Activated CD8-positive, alpha-beta T cell treated with anti-CD3 and anti-CD28 coated beads for 36 hours (primary cell): ENCODE results near the gene CRYGB. TPM values are rescaled to one million over a fixed set of nuclear protein-coding genes. Genes with fewer than 3 reads are reported as not detected.

Experiments used
- ATAC-seq: fragments of 200-7000 bp; cut with Tn5 transposase; one replicate; pipeline ENCODE4 v1.10.0; 2021; ENCODE audit warnings: mild to moderate bottlenecking, moderate library complexity
- CTCF ChIA-PET: fragments of 350-600 bp; sonication (Branson Sonifier 250); formaldehyde crosslinking; loops from one replicate; lab custom pipeline; 2021; ENCODE audit warnings: antibody characterized with exemption; lab: Charles Lee
- POLR2A ChIA-PET: fragments of 350-600 bp; sonication (Branson Sonifier 250); formaldehyde crosslinking; loops from one replicate; lab custom pipeline; 2021; ENCODE audit warnings: antibody characterized with exemption; lab: Charles Lee
- DNase-seq: peaks from one replicate; pipeline ENCODE4 v3.0.0-alpha.2; 2020
- H3K27ac Mint-ChIP-seq: one replicate; pipeline ENCODE4 v1.8.0; 2021; ENCODE audit warnings: mild to moderate bottlenecking, mixed read lengths
- H3K27me3 Mint-ChIP-seq: one replicate; pipeline ENCODE4 v1.8.0; 2021; ENCODE audit warnings: mixed read lengths
- H3K36me3 Mint-ChIP-seq: one replicate; pipeline ENCODE4 v1.8.0; 2021; ENCODE audit warnings: low read depth, mixed read lengths
- H3K4me1 Mint-ChIP-seq: one replicate; pipeline ENCODE4 v1.8.0; 2021; ENCODE audit warnings: low read depth, mixed read lengths
- H3K4me3 Mint-ChIP-seq: one replicate; pipeline ENCODE4 v1.8.0; 2021; ENCODE audit warnings: mild to moderate bottlenecking, moderate library complexity, mixed read lengths
- H3K9me3 Mint-ChIP-seq: one replicate; pipeline ENCODE4 v1.8.0; 2021; ENCODE audit warnings: mixed read lengths
- CTCF ChIP-seq: fragments of 200-600 bp; IDR thresholded peaks from one replicate; pipeline ENCODE4 v1.8.0; 2022; ENCODE audit warnings: antibody characterized with exemption, mild to moderate bottlenecking
- intact Hi-C: fragments of 100-400 bp; cut with micrococcal nuclease; formaldehyde crosslinking; loops from one replicate; pipeline ENCODE4 v1.10.0; 2022
- total RNA-seq, 2 experiments: library from RNA; stranded (reverse); gene quantifications; one replicate each; pipeline ENCODE4 v1.2.3, GENCODE V29; 2021

The CRYGB gene, protein sequence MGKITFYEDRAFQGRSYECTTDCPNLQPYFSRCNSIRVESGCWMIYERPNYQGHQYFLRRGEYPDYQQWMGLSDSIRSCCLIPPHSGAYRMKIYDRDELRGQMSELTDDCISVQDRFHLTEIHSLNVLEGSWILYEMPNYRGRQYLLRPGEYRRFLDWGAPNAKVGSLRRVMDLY
- not detected for total RNA-seq

DNA sequence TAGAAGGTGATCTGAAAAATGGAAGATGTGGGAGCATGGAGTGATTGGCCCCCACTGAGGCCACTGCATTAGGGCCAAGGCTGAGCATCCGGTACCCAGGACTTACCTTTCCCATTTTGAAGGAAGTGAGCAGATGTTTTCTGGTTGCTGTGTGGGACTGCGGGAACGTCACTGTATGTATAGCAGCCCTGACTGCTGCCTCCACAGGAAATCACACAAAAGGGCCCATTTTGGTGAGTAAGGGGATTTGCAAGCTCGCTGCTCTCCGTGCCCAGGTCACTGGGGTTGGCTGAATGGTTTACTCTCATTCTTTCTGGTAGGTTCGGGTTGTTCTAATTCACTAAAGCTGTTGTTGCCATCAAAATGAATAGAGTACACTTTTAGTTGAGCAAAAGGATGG lies at the start of gene CRYGB:
Gene CRYGB (minus strand): TSS at position 153 of the 400 bp plus-strand sequence. CDS start 38 bp downstream, at position 115.
- CTCF ChIA-PET: no interaction called here
- no peak within 1 kb of the TSS for H3K4me3 Mint-ChIP-seq
- no peak for TF ChIP-seq CTCF
- POLR2A ChIA-PET: no interaction called here
- H3K9me3 Mint-ChIP-seq: no peaks in the 10 kb centered on the region
- H3K27ac Mint-ChIP-seq: no peak within 1 kb of the TSS
- intact Hi-C loops: no loop called here
- no peaks in the 10 kb centered on the region for H3K4me1 Mint-ChIP-seq
- no peaks in the 10 kb centered on the region for H3K27me3 Mint-ChIP-seq
- ATAC-seq: no peak
- no peaks in the 10 kb centered on the region for H3K36me3 Mint-ChIP-seq
- DNase-seq: no peak

DNA sequence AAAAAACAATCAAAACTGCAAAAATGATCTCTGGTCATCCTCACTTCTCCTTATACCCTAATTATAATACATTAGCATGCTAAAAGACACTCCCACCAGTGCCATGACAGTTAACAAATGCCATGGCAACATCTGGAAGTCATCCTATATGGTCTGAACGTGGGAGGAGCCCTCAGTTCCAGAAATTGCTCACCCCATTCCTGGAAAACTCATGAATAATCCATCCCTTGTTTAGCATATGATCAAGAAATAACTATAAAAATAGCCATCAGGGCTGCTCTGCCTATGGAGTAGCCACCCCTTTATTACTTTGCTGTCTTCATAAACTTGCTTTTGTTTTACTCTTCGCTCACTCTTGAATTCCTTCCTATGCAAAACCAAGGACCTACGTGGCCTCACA lies 49.6 kb upstream of the CRYGB start:
- DNase-seq (no peak), ATAC-seq (no peak)
- no peak overlapping the region for H3K4me3 Mint-ChIP-seq
- intact Hi-C loops: no loop called here
- no peaks in the 10 kb centered on the region for H3K4me1 Mint-ChIP-seq
- ChIA-PET CTCF (no interaction called here), POLR2A (no interaction called here)
- no peak overlapping the region for H3K27ac Mint-ChIP-seq
- no peaks in the 10 kb centered on the region for H3K27me3 Mint-ChIP-seq
- no peaks in the 10 kb centered on the region for H3K9me3 Mint-ChIP-seq
- TF ChIP-seq CTCF: no peak
- H3K36me3 Mint-ChIP-seq: no peaks in the 10 kb centered on the region

GRCh38 chr2:208192611-208193236 lies 46.8 kb upstream of the CRYGB start:
- intact Hi-C loops: no loop called here
- H3K9me3 Mint-ChIP-seq: no peaks in the 10 kb centered on the region
- H3K36me3 Mint-ChIP-seq: no peaks in the 10 kb centered on the region
- ChIA-PET POLR2A (interaction anchor here (0.7 kb wide), 1 partner anchor 14 kb away, joined by 3 read pairs; no protein-coding TSS in a partner anchor), CTCF (interaction anchor here (1.3 kb wide), 1 partner anchor 17 kb away, joined by 7 read pairs; no protein-coding TSS in a partner anchor)
- no peak for TF ChIP-seq CTCF
- H3K4me1 Mint-ChIP-seq: no peaks in the 10 kb centered on the region
- no peaks in the 10 kb centered on the region for H3K27me3 Mint-ChIP-seq
- no peak for ATAC-seq
- no peak overlapping the region for H3K4me3 Mint-ChIP-seq
- DNase-seq: no peak
- no peak overlapping the region for H3K27ac Mint-ChIP-seq

DNA sequence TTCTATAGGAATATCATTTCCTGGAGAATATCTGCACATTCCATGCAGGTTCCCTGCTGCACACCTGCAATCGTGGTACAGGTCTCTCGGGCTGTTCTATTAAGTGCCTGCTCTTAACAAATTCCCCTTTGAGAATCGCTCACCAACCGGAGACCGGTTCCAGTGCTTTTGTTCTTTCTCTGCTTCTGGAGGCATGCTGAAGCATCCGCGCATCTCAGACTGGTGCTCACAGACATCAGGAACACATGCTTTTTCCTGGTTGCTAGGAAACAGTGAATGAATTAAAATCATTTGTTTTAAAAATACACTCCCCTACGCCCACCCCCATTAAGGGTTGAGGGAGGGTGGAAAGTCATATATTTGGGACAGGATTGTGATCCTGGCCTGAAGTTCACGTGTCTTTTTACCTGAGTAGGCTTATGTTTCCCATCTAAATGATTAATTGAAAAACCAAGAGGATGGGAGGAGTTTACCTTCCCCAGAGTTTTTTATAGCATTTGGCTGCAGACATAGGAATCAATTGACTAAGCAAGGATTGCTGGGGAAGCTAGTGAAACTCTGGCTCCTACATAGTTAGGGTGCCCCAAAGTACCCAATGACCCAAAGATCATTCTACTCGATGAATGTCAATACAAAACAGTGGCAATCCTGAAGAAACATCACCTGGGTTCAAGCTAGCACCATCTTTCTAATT lies 44.0 kb upstream of the CRYGB start, which contains the start of gene C2orf80:
Gene C2orf80 (minus strand): TSS at position 221 of the 694 bp plus-strand sequence. CDS start 3,044 bp downstream, outside the sequence.
- ATAC-seq: no peak
- H3K4me1 Mint-ChIP-seq: no peaks in the 10 kb centered on the region
- no peak for TF ChIP-seq CTCF
- ChIA-PET POLR2A (no interaction called here), CTCF (interaction anchor here (1.1 kb wide), 1 partner anchor 15 kb away, joined by 5 read pairs; no protein-coding TSS in a partner anchor)
- DNase-seq: no peak
- no peak within 1 kb of the TSS for H3K4me3 Mint-ChIP-seq
- H3K27ac Mint-ChIP-seq: no peak within 1 kb of the TSS
- intact Hi-C loops: no loop called here
- H3K9me3 Mint-ChIP-seq: no peaks in the 10 kb centered on the region
- H3K36me3 Mint-ChIP-seq: no peaks in the 10 kb centered on the region
- no peaks in the 10 kb centered on the region for H3K27me3 Mint-ChIP-seq
